ENCODE data around the gene ADGRB3.

The ADGRB3 gene

GRCh38 chr6:69027861-69028260, 392.8 kb downstream of the ADGRB3 start:
- CTCF ChIA-PET, result no interaction called here
- Mint-ChIP-seq H3K4me1 (no peaks in the 10 kb centered on the region), H3K27me3 (no peaks in the 10 kb centered on the region), H3K9me3 (no peaks in the 10 kb centered on the region), H3K27ac (no peak overlapping the region), H3K4me3 (no peak overlapping the region), H3K36me3 (no peaks in the 10 kb centered on the region)
- DNase-seq, result no peak

GRCh38 chr6:69038841-69039240, 403.8 kb downstream of the ADGRB3 start:
- no peak overlapping the region for H3K27ac Mint-ChIP-seq
- no peak for DNase-seq
- H3K9me3 Mint-ChIP-seq, result no peaks in the 10 kb centered on the region
- CTCF ChIA-PET, result no interaction called here
- H3K36me3 Mint-ChIP-seq, result no peaks in the 10 kb centered on the region
- no peaks in the 10 kb centered on the region for H3K4me1 Mint-ChIP-seq
- no peak overlapping the region for H3K4me3 Mint-ChIP-seq
- H3K27me3 Mint-ChIP-seq, result no peaks in the 10 kb centered on the region

GRCh38 chr6:69042297-69042696, 407.2 kb downstream of the ADGRB3 start:
- DNase-seq, result no peak
- H3K27ac Mint-ChIP-seq, result no peak overlapping the region
- H3K9me3 Mint-ChIP-seq, result no peaks in the 10 kb centered on the region
- H3K4me1 Mint-ChIP-seq, result no peaks in the 10 kb centered on the region
- no peaks in the 10 kb centered on the region for H3K36me3 Mint-ChIP-seq
- no peak overlapping the region for H3K4me3 Mint-ChIP-seq
- CTCF ChIA-PET, result no interaction called here
- no peaks in the 10 kb centered on the region for H3K27me3 Mint-ChIP-seq

GRCh38 chr6:69044534-69044933, 409.5 kb downstream of the ADGRB3 start:
- CTCF ChIA-PET, result no interaction called here
- no peaks in the 10 kb centered on the region for H3K27me3 Mint-ChIP-seq
- H3K4me3 Mint-ChIP-seq, result no peak overlapping the region
- H3K9me3 Mint-ChIP-seq, result no peaks in the 10 kb centered on the region
- H3K36me3 Mint-ChIP-seq, result no peaks in the 10 kb centered on the region
- H3K4me1 Mint-ChIP-seq, result no peaks in the 10 kb centered on the region
- DNase-seq, result no peak
- H3K27ac Mint-ChIP-seq, result no peak overlapping the region

GRCh38 chr6:69059413-69059812, 424.3 kb downstream of the ADGRB3 start:
- DNase-seq, result no peak
- H3K4me3 Mint-ChIP-seq, result no peak overlapping the region
- no peak overlapping the region for H3K27ac Mint-ChIP-seq
- H3K9me3 Mint-ChIP-seq, result no peaks in the 10 kb centered on the region
- no peaks in the 10 kb centered on the region for H3K4me1 Mint-ChIP-seq
- CTCF ChIA-PET, result no interaction called here
- H3K36me3 Mint-ChIP-seq, result no peaks in the 10 kb centered on the region
- H3K27me3 Mint-ChIP-seq, result no peaks in the 10 kb centered on the region

- H3K27me3 Mint-ChIP-seq, result no peaks in the 10 kb centered on the region
- H3K4me3 Mint-ChIP-seq, result no peak overlapping the region
- CTCF ChIA-PET, result no interaction called here
- no peaks in the 10 kb centered on the region for H3K36me3 Mint-ChIP-seq
- no peak for DNase-seq
- H3K9me3 Mint-ChIP-seq, result no peaks in the 10 kb centered on the region
- no peak overlapping the region for H3K27ac Mint-ChIP-seq
- H3K4me1 Mint-ChIP-seq, result no peaks in the 10 kb centered on the region
Observed at GRCh38 chr6:69061066-69061465, 426.0 kb downstream of the ADGRB3 start.

- Mint-ChIP-seq H3K4me3 (no peak overlapping the region), H3K36me3 (no peaks in the 10 kb centered on the region), H3K4me1 (no peaks in the 10 kb centered on the region), H3K27me3 (no peaks in the 10 kb centered on the region), H3K27ac (no peak overlapping the region), H3K9me3 (no peaks in the 10 kb centered on the region)
- CTCF ChIA-PET, result no interaction called here
- no peak for DNase-seq
Observed at GRCh38 chr6:69063401-69063800, 428.3 kb downstream of the ADGRB3 start.

GRCh38 chr6:69064226-69064625, 429.1 kb downstream of the ADGRB3 start:
- Mint-ChIP-seq H3K4me3 (no peak overlapping the region), H3K9me3 (no peaks in the 10 kb centered on the region), H3K36me3 (no peaks in the 10 kb centered on the region), H3K4me1 (no peaks in the 10 kb centered on the region), H3K27ac (no peak overlapping the region), H3K27me3 (no peaks in the 10 kb centered on the region)
- CTCF ChIA-PET, result no interaction called here
- no peak for DNase-seq

- no peak overlapping the region for H3K4me3 Mint-ChIP-seq
- no peaks in the 10 kb centered on the region for H3K4me1 Mint-ChIP-seq
- CTCF ChIA-PET, result no interaction called here
- no peaks in the 10 kb centered on the region for H3K36me3 Mint-ChIP-seq
- no peaks in the 10 kb centered on the region for H3K27me3 Mint-ChIP-seq
- no peaks in the 10 kb centered on the region for H3K9me3 Mint-ChIP-seq
- no peak for DNase-seq
- H3K27ac Mint-ChIP-seq, result no peak overlapping the region
Observed at GRCh38 chr6:69069881-69070280, 434.8 kb downstream of the ADGRB3 start.

GRCh38 chr6:69072796-69073195, 437.7 kb downstream of the ADGRB3 start:
- CTCF ChIA-PET, result no interaction called here
- no peak overlapping the region for H3K4me3 Mint-ChIP-seq
- no peaks in the 10 kb centered on the region for H3K27me3 Mint-ChIP-seq
- no peaks in the 10 kb centered on the region for H3K36me3 Mint-ChIP-seq
- no peak for DNase-seq
- no peaks in the 10 kb centered on the region for H3K9me3 Mint-ChIP-seq
- no peaks in the 10 kb centered on the region for H3K4me1 Mint-ChIP-seq
- H3K27ac Mint-ChIP-seq, result no peak overlapping the region

- CTCF ChIA-PET, result no interaction called here
- Mint-ChIP-seq H3K27me3 (no peaks in the 10 kb centered on the region), H3K4me1 (no peaks in the 10 kb centered on the region), H3K36me3 (no peaks in the 10 kb centered on the region), H3K4me3 (no peak overlapping the region), H3K9me3 (no peaks in the 10 kb centered on the region), H3K27ac (no peak overlapping the region)
- DNase-seq, result no peak
Observed at GRCh38 chr6:69084746-69085335, 449.8 kb downstream of the ADGRB3 start.

GRCh38 chr6:69086689-69087088, 451.6 kb downstream of the ADGRB3 start:
- CTCF ChIA-PET, result no interaction called here
- Mint-ChIP-seq H3K9me3 (no peaks in the 10 kb centered on the region), H3K4me3 (no peak overlapping the region)

GRCh38 chr6:69089539-69089938, 454.5 kb downstream of the ADGRB3 start:
- H3K36me3 Mint-ChIP-seq, result no peaks in the 10 kb centered on the region
- H3K27me3 Mint-ChIP-seq, result no peaks in the 10 kb centered on the region
- H3K4me3 Mint-ChIP-seq, result no peak overlapping the region
- peaks cover 5% of the 10 kb centered on the region for H3K9me3 Mint-ChIP-seq
- H3K27ac Mint-ChIP-seq, result no peak overlapping the region
- CTCF ChIA-PET, result no interaction called here
- H3K4me1 Mint-ChIP-seq, result no peaks in the 10 kb centered on the region
- no peak for DNase-seq

More at GRCh38 chr6:69086689-69087088, 451.6 kb downstream of the ADGRB3 start:
- H3K36me3 Mint-ChIP-seq, result no peaks in the 10 kb centered on the region
- no peak for DNase-seq
- no peak overlapping the region for H3K27ac Mint-ChIP-seq
- H3K27me3 Mint-ChIP-seq, result no peaks in the 10 kb centered on the region
- no peaks in the 10 kb centered on the region for H3K4me1 Mint-ChIP-seq

- no peaks in the 10 kb centered on the region for H3K4me1 Mint-ChIP-seq
- no peaks in the 10 kb centered on the region for H3K27me3 Mint-ChIP-seq
- H3K9me3 Mint-ChIP-seq, result peaks cover 5% of the 10 kb centered on the region
- DNase-seq, result no peak
- CTCF ChIA-PET, result no interaction called here
- no peak overlapping the region for H3K4me3 Mint-ChIP-seq
- H3K36me3 Mint-ChIP-seq, result no peaks in the 10 kb centered on the region
- H3K27ac Mint-ChIP-seq, result no peak overlapping the region
Observed at GRCh38 chr6:69090132-69090531, 455.1 kb downstream of the ADGRB3 start.

GRCh38 chr6:69096681-69097080, 461.6 kb downstream of the ADGRB3 start:
- no peak overlapping the region for H3K27ac Mint-ChIP-seq
- H3K27me3 Mint-ChIP-seq, result no peaks in the 10 kb centered on the region
- CTCF ChIA-PET, result no interaction called here
- H3K9me3 Mint-ChIP-seq, result peaks cover 5% of the 10 kb centered on the region
- no peak overlapping the region for H3K4me3 Mint-ChIP-seq
- H3K4me1 Mint-ChIP-seq, result no peaks in the 10 kb centered on the region
- H3K36me3 Mint-ChIP-seq, result no peaks in the 10 kb centered on the region
- DNase-seq, result no peak

- no peaks in the 10 kb centered on the region for H3K27me3 Mint-ChIP-seq
- no peaks in the 10 kb centered on the region for H3K36me3 Mint-ChIP-seq
- H3K4me3 Mint-ChIP-seq, result no peak overlapping the region
- DNase-seq, result no peak
- CTCF ChIA-PET, result no interaction called here
- peaks cover 2% of the 10 kb centered on the region for H3K9me3 Mint-ChIP-seq
- H3K4me1 Mint-ChIP-seq, result no peaks in the 10 kb centered on the region
- H3K27ac Mint-ChIP-seq, result no peak overlapping the region
Observed at GRCh38 chr6:69097948-69098347, 462.9 kb downstream of the ADGRB3 start.

Data from activated naive CD4-positive, alpha-beta T cell treated with anti-CD3 and anti-CD28 coated beads, Interleukin-2, amount 10 ng/mL, durations not matched to agents 7 days and 5 days (primary cell).